HL-60 (cell line): ENCODE measurements around the gene CASP12.

ENCODE experiments used
- DNase-seq, 2 experiments: peaks; one replicate each; pipeline ENCODE4 v3.0.0-alpha.2; 2010 to 2020; ENCODE audit warnings: low read depth in 1 of 2, low spot score in 1 of 2
- H3K27ac ChIP-seq: fragments of 250-450 bp; sonication (Bioruptor Pico); replicated peaks from 2 replicates; pipeline ENCODE4 v1.5.1; 2020; ENCODE audit warnings: mild to moderate bottlenecking, moderate library complexity
- H3K27me3 ChIP-seq: fragments of 250-450 bp; sonication (Bioruptor Pico); 2 replicates; pipeline ENCODE4 v1.5.1; 2021; ENCODE audit warnings: mild to moderate bottlenecking, moderate library complexity; ENCODE audit not compliant: insufficient read depth, poor library complexity, severe bottlenecking
- H3K4me3 ChIP-seq: replicated peaks from 2 replicates; pipeline ENCODE4 v1.5.1; 2011; ENCODE audit warnings: mild to moderate bottlenecking, control low read depth, low read length; ENCODE audit not compliant: insufficient read depth
- CTCF ChIP-seq: IDR thresholded peaks from one replicate; pipeline ENCODE4 v1.5.1; 2011; ENCODE audit warnings: low read length, control low read depth, inconsistent platforms; ENCODE audit not compliant: insufficient read depth
- GABPA ChIP-seq: IDR thresholded peaks from 2 replicates; pipeline ENCODE4 v1.6.1; 2012; ENCODE audit warnings: low read depth
- POLR2AphosphoS5 ChIP-seq: IDR thresholded peaks from 2 replicates; pipeline ENCODE4 v1.6.1; 2012; ENCODE audit warnings: low read depth
- REST ChIP-seq: IDR thresholded peaks from 2 replicates; pipeline ENCODE4 v1.6.1; 2012; ENCODE audit warnings: low read depth; ENCODE audit not compliant: insufficient replicate concordance
- SPI1 ChIP-seq: IDR thresholded peaks from 2 replicates; pipeline ENCODE4 v1.6.1; 2012; ENCODE audit warnings: low read depth, mild to moderate bottlenecking, borderline replicate concordance

The CASP12 gene

GRCh38 chr11:104879514-104880190, 18.6 kb downstream of the CASP12 start:
- TF ChIP-seq GABPA (no peak), SPI1 (no peak), CTCF (no peak), POLR2AphosphoS5 (no peak), REST (no peak)
- no peak overlapping the region for H3K4me3 ChIP-seq
- no peaks in the 10 kb centered on the region for H3K27me3 ChIP-seq
- DNase-seq = peak in 1 of 2 experiments; percentile 35
- no peak overlapping the region for H3K27ac ChIP-seq

- no peak overlapping the region for H3K27ac ChIP-seq
Measured at GRCh38 chr11:104876861-104877431, 21.3 kb downstream of the CASP12 start.

More at GRCh38 chr11:104876861-104877431, 21.3 kb downstream of the CASP12 start:
- H3K4me3 ChIP-seq = no peak overlapping the region
- TF ChIP-seq GABPA (no peak), CTCF (no peak), SPI1 (no peak), POLR2AphosphoS5 (no peak), REST (no peak)
- no peak for DNase-seq
- H3K27me3 ChIP-seq = no peaks in the 10 kb centered on the region
